Esophagus (tissue), 2 donors: Measurements from ENCODE around the gene NBPF14. TPM values are rescaled to one million over a fixed set of nuclear protein-coding genes. Genes with fewer than 3 reads are reported as not detected.

Experiments used
- polyA plus RNA-seq, 2 donors: library from polyadenylated mRNA; stranded (reverse); fragments of 200-250 nt; gene quantifications; one replicate each; pipeline ENCODE4 v1.2.3, GENCODE V29; 2013
- donor health status: healthy with polysubstance abuse.
- donor health status: Bipolar disorder and iron deficiency.

The NBPF14 gene
- polyA plus RNA-seq, 2 donors = 17.4 to 18.8 TPM

Other genes starting within 250 kb of the NBPF14 start
- gene PPIAL4G, start 112.7 kb downstream of the NBPF14 start, polyA plus RNA-seq = under 1 TPM in 1 of 2 donors, not detected in 1; 0.02 TPM
- under 1 TPM; 0.08 to 0.92 TPM for gene NUDT4B, start 152.8 kb upstream of the NBPF14 start, polyA plus RNA-seq
- 1 to 10 TPM; 7.2 to 9.0 TPM for gene PDE4DIP, start 248.4 kb upstream of the NBPF14 start, polyA plus RNA-seq